Skeletal muscle tissue (tissue), 4 donors: ENCODE results near the gene SH3BP4. TPM values are rescaled to one million over a fixed set of nuclear protein-coding genes. Genes with fewer than 3 reads are reported as not detected.
A peak's percentile ranks its signal among the peaks of the same experiment; 100 is the strongest.

Experiments used
- H3K27ac ChIP-seq: one replicate; pipeline ENCODE4 v1.7.0; 2013; ENCODE audit warnings: mild to moderate bottlenecking, low read depth, low read length, inconsistent platforms
- H3K27me3 ChIP-seq, 3 donors: one replicate each; pipeline ENCODE4 v1.7.0; 2013; ENCODE audit warnings: low read length in 3 of 3; ENCODE audit not compliant: control insufficient read depth in 3 of 3, insufficient read depth in 3 of 3
- H3K36me3 ChIP-seq, 3 donors: one replicate each; pipeline ENCODE4 v1.7.0; 2013; ENCODE audit warnings: low read length in 3 of 3; ENCODE audit not compliant: control insufficient read depth in 3 of 3, insufficient read depth in 3 of 3
- H3K4me1 ChIP-seq, 3 donors: one replicate each; pipeline ENCODE4 v1.7.0; 2013; ENCODE audit warnings: low read length in 3 of 3, mild to moderate bottlenecking in 3 of 3; ENCODE audit not compliant: control insufficient read depth in 3 of 3, insufficient read depth in 3 of 3
- H3K4me3 ChIP-seq, 3 donors: one replicate each; pipeline ENCODE4 v1.7.0; 2013; ENCODE audit warnings: low read length in 3 of 3
- H3K9ac ChIP-seq, 3 donors: one replicate each; pipeline ENCODE4 v1.7.0; 2013; ENCODE audit warnings: low read length in 3 of 3, mild to moderate bottlenecking in 3 of 3, moderate library complexity in 2 of 3, low read depth in 1 of 3
- H3K9me3 ChIP-seq, 3 donors: one replicate each; pipeline ENCODE4 v1.7.0; 2013; ENCODE audit warnings: low read length in 3 of 3; ENCODE audit not compliant: control insufficient read depth in 3 of 3
- total RNA-seq: library from RNA; depleted of rRNA; stranded (reverse); fragments of >200 nt; gene quantifications from one replicate; pipeline ENCODE4 v1.2.3, GENCODE V29; 2014
- donor health status: Osteomylitis.

Gene SH3BP4
- total RNA-seq, 1 donor from 2014 or later: 8.9 TPM

DNA sequence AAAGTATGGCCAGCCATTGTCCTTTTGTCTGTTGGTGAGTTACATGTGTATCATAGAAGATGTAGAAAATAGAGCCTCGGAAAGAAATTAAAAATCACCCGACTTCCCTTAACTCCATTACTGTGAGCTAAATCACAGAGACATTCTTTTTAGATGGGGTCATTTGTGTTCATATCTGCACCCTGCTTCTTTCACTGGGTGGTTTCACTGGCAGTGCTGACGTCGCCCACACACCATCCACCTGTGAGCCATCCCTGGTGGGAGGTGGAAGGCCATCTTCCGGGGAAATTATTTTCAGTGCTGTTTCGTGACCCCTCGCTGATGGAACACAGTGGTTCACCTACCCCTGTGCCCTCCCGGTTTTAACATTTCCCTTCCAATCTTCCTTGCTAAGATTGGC is 21.2 kb downstream of the SH3BP4 start:
- Histone ChIP-seq H3K27me3 (peaks cover 0 to 3% (median 2%) of the 10 kb centered on the region in 3 donors), H3K4me3 (no peak overlapping the region), H3K4me1 (peaks cover 23 to 39% (median 25%) of the 10 kb centered on the region in 3 donors), H3K36me3 (no peaks in the 10 kb centered on the region), H3K9me3 (no peaks in the 10 kb centered on the region), H3K27ac (no peak overlapping the region), H3K9ac (no peak overlapping the region)

DNA sequence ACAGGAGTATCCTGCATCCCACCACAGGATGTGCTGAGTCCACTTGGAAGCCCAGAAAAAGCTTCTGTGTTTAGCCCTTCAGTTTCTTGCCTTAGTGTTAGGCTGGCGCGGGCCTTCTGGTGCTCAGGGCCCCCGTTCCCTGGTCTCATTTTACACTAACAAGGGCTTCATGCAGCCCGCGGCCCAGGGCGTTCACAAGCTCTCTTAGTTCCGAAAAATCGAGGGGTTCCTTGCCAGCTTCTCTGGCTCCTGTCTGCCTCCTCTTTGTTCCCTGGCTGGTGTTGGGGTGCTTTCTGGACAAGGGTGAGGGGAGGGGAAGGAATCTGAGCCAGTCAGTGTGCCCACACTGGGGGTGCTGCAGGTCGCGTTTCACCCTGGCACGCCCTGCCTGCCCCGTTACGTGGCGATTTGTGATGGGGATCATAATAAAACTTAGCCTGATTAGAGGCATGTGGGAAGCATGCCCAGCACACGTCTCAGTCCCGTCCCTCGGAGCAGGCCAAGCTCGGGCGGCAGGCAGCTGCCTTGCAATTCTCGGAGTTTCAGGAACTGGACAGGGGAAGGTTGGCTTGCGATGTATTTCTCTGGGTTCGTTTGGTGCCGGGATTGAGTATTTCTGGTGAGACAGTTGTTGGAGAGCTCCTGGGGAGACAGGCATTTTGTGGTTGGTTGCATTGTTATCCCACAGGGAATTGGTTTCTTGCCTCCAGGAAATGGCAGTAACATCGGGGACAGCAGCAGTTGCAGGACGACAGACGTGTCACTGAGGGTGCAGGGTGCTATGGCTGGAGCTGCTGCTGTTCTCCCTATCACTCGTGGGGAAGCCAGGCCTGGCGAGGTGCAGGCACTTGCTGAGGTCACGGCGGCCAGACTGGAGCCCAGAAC is 22.9 kb downstream of the SH3BP4 start:
- peaks cover 0 to 3% (median 0%) of the 10 kb centered on the region in 3 donors for H3K9me3 ChIP-seq
- peak overlapping the region in 1 of 3 donors; percentile 68 for H3K9ac ChIP-seq
- H3K4me1 ChIP-seq: peaks cover 24 to 40% (median 29%) of the 10 kb centered on the region in 3 donors
- peak overlapping the region; percentile 3 to 63 (median 37) for H3K4me3 ChIP-seq
- no peak overlapping the region for H3K27ac ChIP-seq
- H3K27me3 ChIP-seq: peaks cover 0 to 3% (median 2%) of the 10 kb centered on the region in 3 donors
- H3K36me3 ChIP-seq: no peaks in the 10 kb centered on the region

DNA sequence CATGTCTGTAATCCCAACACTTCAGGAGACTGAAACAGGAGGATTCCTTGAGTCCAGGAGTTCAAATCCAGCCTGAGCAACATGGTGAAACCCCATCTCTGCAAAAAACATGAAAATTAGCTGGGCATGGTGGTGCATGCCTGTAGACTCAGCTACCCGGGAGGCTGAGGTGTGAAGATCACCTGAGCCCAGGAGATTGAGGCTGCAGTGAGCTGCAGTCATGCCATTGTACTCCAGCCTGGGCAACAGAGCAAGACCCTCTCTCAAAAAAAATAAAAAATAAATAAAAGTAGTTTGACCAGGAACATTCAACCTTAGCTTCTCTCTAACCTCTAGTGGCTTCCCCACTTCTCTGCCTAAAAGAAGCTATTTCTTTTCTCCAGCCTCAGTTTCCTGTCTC is 23.8 kb downstream of the SH3BP4 start:
- peaks cover 0 to 3% (median 2%) of the 10 kb centered on the region in 3 donors for H3K27me3 ChIP-seq
- no peak overlapping the region for H3K27ac ChIP-seq
- H3K9ac ChIP-seq: peak overlapping the region in 1 of 3 donors; percentile 68
- peaks cover 21 to 41% (median 30%) of the 10 kb centered on the region in 3 donors for H3K4me1 ChIP-seq
- no peak overlapping the region for H3K4me3 ChIP-seq
- H3K9me3 ChIP-seq: peaks cover 0 to 3% (median 0%) of the 10 kb centered on the region in 3 donors
- H3K36me3 ChIP-seq: no peaks in the 10 kb centered on the region

DNA sequence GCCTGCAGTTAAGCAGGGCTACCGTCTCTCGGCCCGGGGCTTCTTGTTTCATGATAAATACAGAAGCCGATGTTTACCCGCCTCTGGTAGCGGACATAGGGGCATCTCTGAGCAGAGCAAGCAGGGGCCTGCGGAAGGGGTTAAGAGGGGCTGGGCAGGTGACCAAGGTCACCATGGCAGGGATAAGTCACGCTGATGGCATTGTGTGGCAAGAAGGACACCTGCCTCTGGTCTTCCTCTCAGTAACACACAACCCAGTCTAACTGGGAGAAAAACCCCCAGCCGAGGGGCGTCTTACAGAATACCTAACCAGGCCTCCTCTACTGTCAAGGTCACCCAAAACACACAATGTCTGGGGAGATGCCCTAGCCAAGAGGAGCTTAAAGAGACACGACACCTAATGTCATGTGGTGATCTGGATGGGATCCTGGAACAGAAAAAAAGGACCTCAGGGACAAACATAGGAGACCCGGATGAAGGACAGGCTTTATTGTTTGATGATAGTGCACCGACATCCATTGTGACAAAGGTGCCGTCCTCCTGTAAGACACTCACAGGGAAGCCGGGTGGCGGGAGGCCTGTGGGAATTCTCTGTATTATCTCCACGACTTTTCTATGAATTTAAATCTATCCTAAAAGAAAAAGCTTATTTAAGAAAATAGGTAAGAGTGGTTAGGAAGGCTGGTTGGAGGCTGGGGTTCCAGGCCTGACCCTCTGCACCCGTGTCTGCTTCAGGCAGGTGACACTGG is 24.8 kb downstream of the SH3BP4 start:
- H3K4me3 ChIP-seq: no peak overlapping the region
- H3K27me3 ChIP-seq: peaks cover 0 to 3% (median 2%) of the 10 kb centered on the region in 3 donors
- no peaks in the 10 kb centered on the region for H3K36me3 ChIP-seq
- H3K9ac ChIP-seq: no peak overlapping the region
- H3K4me1 ChIP-seq: peaks cover 25 to 46% (median 37%) of the 10 kb centered on the region in 3 donors
- no peak overlapping the region for H3K27ac ChIP-seq
- H3K9me3 ChIP-seq: peaks cover 0 to 3% (median 0%) of the 10 kb centered on the region in 3 donors

DNA sequence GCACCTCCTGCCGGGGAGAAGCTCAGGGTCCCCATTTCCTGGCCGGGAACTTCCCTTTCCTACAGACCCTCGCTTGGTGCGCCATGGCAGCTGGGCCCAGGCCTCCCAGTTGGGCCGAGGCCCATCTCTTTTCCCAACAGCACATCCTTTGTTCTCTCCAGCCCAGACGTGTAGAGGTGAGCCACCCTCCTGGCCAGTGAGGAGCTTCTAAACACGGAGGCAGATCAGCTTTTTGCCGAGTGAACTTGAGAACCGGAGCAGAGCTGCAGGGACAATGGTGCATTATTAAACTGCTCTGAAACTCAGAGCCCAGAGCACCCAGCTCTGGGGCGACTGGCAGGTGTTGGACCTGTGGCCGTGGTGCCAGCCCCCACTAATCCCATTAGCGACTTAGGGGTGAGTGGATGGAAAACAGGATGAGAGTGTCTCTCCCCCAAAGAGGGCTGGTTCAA is 25.4 kb downstream of the SH3BP4 start:
- Histone ChIP-seq H3K9ac (no peak overlapping the region), H3K4me3 (no peak overlapping the region), H3K36me3 (no peaks in the 10 kb centered on the region), H3K4me1 (peaks cover 25 to 50% (median 42%) of the 10 kb centered on the region in 3 donors), H3K9me3 (peaks cover 0 to 3% (median 0%) of the 10 kb centered on the region in 3 donors), H3K27me3 (peaks cover 0 to 3% (median 2%) of the 10 kb centered on the region in 3 donors), H3K27ac (no peak overlapping the region)

DNA sequence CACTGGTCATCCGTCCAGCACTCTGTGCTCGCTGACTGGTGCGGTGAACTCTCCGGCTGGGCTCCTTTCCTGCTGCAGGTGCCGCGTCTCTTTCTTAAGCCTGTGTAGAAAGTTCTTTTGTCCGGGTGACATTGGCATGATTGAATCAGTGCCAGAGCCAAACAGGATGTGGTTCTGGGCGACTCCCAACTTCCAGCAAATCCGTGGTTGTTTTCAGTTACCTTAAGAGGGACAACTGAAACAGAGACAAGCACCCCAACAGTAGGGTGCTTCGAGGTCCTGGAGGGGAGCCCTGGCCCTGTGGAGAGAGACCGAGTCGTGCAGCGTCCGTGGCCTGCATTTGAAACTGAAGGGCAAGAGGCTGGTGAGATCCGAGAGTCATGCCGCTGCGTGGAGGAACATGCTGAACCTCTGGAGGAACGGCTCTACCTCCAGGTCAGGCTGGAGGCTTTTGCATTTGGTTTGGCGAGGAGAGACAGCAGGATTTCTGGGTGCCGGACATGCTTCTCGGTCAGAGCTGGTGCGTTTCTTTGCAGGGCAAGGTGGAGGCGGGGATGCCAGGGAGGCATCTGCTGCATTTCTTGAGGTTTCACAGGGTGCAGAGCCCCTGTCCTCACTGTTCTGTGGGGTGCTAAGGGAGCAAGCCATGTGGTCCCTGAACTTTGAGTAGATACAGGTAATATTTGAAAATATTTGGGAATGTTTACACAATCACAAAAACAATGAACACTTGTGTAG is 26.8 kb downstream of the SH3BP4 start:
- peaks cover 25 to 60% (median 43%) of the 10 kb centered on the region in 3 donors for H3K4me1 ChIP-seq

DNA sequence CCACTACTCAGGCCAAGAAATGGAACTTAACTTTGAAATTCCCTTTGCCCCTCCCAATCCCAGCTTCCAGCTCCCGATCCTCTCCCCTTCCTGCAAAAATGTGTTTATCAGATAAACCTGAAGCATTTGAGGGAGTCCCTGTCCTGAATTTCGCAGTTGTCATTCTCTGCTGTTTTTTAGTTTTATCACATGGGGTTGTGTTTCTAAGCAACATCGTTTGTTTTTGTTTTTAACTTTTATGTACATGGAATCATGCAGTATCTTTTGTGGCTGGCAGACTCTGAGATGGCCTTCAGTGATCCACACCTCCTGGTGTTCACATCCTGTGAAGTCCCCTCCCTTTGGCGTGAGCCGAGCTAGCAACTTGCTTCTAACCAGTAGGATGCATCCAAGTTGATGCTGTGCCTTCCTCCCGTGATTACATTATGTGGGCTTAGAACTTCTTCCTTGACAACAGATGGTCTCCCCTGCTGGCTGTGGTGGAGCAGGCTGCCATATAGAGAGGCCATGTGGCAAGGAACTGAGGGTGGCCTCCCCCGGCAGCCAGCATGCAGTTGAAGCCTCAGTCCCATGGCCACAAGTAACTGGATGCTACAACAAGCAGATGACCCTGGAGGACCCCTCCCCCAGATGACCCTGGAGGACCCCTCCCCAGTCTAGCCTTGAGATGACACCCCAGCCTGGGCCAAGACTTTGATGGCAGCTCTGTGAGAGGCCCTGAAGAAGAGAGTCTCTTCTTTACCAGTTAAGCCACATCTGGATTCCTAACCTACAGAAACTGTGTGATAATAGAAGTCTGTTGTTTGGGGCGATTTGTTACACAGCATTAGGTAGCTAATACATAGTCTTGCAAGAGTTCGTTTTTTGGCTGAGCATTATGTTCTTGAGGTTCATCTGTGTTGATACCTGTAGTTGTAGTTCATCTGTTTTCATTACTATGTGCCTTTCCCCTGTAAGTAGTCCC is 27.7 kb downstream of the SH3BP4 start:
- H3K4me3 ChIP-seq: no peak overlapping the region
- H3K27ac ChIP-seq: peak overlapping the region; percentile 80
- peak overlapping the region in 2 of 3 donors; percentile 12 to 40 for H3K9ac ChIP-seq
- no peaks in the 10 kb centered on the region for H3K36me3 ChIP-seq
- H3K27me3 ChIP-seq: peaks cover 0 to 3% (median 0%) of the 10 kb centered on the region in 3 donors
- peaks cover 30 to 61% (median 42%) of the 10 kb centered on the region in 3 donors for H3K4me1 ChIP-seq
- H3K9me3 ChIP-seq: peaks cover 0 to 3% (median 0%) of the 10 kb centered on the region in 3 donors

More for the DNA sequence above, 26.8 kb downstream of the SH3BP4 start:
- Histone ChIP-seq H3K9ac (peak overlapping the region in 2 of 3 donors; percentile 12 to 40), H3K9me3 (peaks cover 0 to 3% (median 0%) of the 10 kb centered on the region in 3 donors), H3K27me3 (peaks cover 0 to 3% (median 0%) of the 10 kb centered on the region in 3 donors), H3K36me3 (no peaks in the 10 kb centered on the region), H3K4me3 (peak overlapping the region; percentile 7 to 52 (median 48)), H3K27ac (no peak overlapping the region)

DNA sequence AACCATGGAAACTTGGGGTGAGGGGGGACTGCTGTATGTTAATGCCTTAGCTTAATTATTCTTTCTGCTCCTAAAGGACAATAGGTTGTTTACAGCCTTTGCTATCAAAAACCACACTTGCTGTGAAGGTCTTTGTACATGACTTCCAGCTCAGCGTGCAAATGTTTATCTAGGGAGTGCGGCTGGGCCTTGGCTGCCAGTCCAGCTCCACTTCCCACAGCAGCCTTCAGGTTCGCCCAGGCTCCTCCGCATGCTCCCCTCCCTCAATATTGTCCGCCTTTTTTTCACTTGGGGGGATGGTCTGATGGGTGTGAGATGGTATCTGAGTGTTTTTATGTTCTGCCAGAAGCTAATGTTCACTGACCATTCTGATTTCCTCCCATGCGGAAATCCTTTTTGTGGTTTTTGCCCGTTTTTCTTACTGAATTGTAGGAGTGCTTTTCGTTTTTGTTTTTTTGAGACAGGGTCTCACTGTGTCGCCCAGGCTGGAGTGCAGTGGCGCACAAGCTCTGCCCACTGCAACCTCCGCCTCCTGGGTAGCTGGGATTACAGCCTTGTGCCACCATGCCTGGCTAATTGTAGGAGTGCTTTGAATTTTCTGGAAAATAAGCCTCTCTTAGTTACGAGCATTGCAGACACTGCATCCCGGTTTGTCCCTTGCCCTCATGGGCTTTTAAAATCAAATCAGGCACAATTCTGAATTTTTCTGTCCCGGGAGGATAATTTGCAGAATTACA is 28.8 kb downstream of the SH3BP4 start:
- peaks cover 21 to 53% (median 30%) of the 10 kb centered on the region in 3 donors for H3K4me1 ChIP-seq
- peak overlapping the region in 1 of 3 donors; percentile 61 for H3K9ac ChIP-seq
- H3K9me3 ChIP-seq: peaks cover 0 to 3% (median 0%) of the 10 kb centered on the region in 3 donors
- H3K4me3 ChIP-seq: peak overlapping the region in 2 of 3 donors; percentile 9 to 43
- H3K27me3 ChIP-seq: no peaks in the 10 kb centered on the region
- H3K36me3 ChIP-seq: no peaks in the 10 kb centered on the region
- H3K27ac ChIP-seq: peak overlapping the region; percentile 80
